ENCODE measurements around the gene FAAP20.

- TF ChIP-seq CTCF (IDR thresholded peaks at IDR 0.05) (no peak), POLR2A (IDR thresholded peaks at IDR 0.05) (no peak)
These were observed 42.7 kb downstream of the FAAP20 start for GRCh38 chr1:2151911-2152310.
